DND-41 (cell line): Measurements from ENCODE around the gene ZNF860.

Experiments
- ATAC-seq: fragments of 200-7000 bp; cut with Tn5 transposase; 3 replicates; pipeline ENCODE4 v1.9.1; 2021; ENCODE audit warnings: low read depth; ENCODE audit not compliant: insufficient read depth
- DNase-seq: peaks from one replicate; pipeline ENCODE4 v3.0.0-alpha.2; 2020
- H2AFZ ChIP-seq: 2 replicates; pipeline ENCODE4 v1.6.0; 2012; ENCODE audit warnings: low read depth, low read length
- H3K27ac ChIP-seq: 2 replicates; pipeline ENCODE4 v1.5.1; 2012; ENCODE audit warnings: low read length, inconsistent platforms
- H3K27me3 ChIP-seq: fragments of 200-600 bp; sonication (generic); 2 replicates; pipeline ENCODE4 v1.6.0; 2012; ENCODE audit warnings: low read length, mild to moderate bottlenecking, inconsistent platforms; ENCODE audit not compliant: insufficient read depth, poor library complexity
- H3K36me3 ChIP-seq: 2 replicates; pipeline ENCODE4 v1.5.1; 2012; ENCODE audit warnings: low read length, inconsistent platforms; ENCODE audit not compliant: insufficient read depth
- H3K4me1 ChIP-seq: 2 replicates; pipeline ENCODE4 v1.5.1; 2012; ENCODE audit warnings: mild to moderate bottlenecking, low read length; ENCODE audit not compliant: insufficient read depth
- H3K4me2 ChIP-seq: 2 replicates; pipeline ENCODE4 v1.6.0; 2012; ENCODE audit warnings: mild to moderate bottlenecking, moderate library complexity, low read length, inconsistent platforms; ENCODE audit not compliant: insufficient read depth
- H3K4me3 ChIP-seq, 2 experiments: fragments of 200-600 bp in 1 of 2; shearing (Covaris generic) in 1 of 2; 2 replicates each; pipeline ENCODE4 v1.5.1; 2012 to 2016; ENCODE audit warnings: inconsistent platforms in 2 of 2, low read length in 2 of 2, mild to moderate bottlenecking in 2 of 2, low read depth in 1 of 2, moderate library complexity in 1 of 2
- H3K79me2 ChIP-seq: 2 replicates; pipeline ENCODE4 v1.6.0; 2012; ENCODE audit warnings: low read length, inconsistent platforms; ENCODE audit not compliant: insufficient read depth
- H3K9ac ChIP-seq: 2 replicates; pipeline ENCODE4 v1.6.0; 2012; ENCODE audit warnings: low read depth, mild to moderate bottlenecking, inconsistent platforms, low read length, moderate library complexity
- H3K9me3 ChIP-seq: 2 replicates; pipeline ENCODE4 v1.5.1; 2012; ENCODE audit warnings: low read length, moderate library complexity, mild to moderate bottlenecking, inconsistent platforms; ENCODE audit not compliant: insufficient read depth, severe bottlenecking
- H4K20me1 ChIP-seq: 2 replicates; pipeline ENCODE4 v1.6.0; 2012; ENCODE audit warnings: low read length; ENCODE audit not compliant: insufficient read depth
- CTCF ChIP-seq: IDR thresholded peaks from 2 replicates; pipeline ENCODE4 v1.5.1; 2012; ENCODE audit warnings: borderline replicate concordance, low read length, moderate library complexity, mild to moderate bottlenecking; ENCODE audit not compliant: poor library complexity, severe bottlenecking; ENCODE audit errors: extremely low read depth
- EZH2 ChIP-seq: IDR thresholded peaks from 3 replicates; pipeline ENCODE4 v1.6.1; 2012; ENCODE audit warnings: borderline replicate concordance, low read depth, mild to moderate bottlenecking, moderate library complexity, low read length, inconsistent platforms; ENCODE audit not compliant: severe bottlenecking

The ZNF860 gene

GRCh38 chr3:32018757-32019564 lies 37.4 kb downstream of the ZNF860 start:
- H2AFZ ChIP-seq: no peak overlapping the region
- H3K4me2 ChIP-seq: no peak overlapping the region
- H3K79me2 ChIP-seq: no peaks in the 10 kb centered on the region
- H4K20me1 ChIP-seq: no peaks in the 10 kb centered on the region
- no peaks in the 10 kb centered on the region for H3K36me3 ChIP-seq
- DNase-seq (no peak), ATAC-seq (peak; percentile 83)
- no peaks in the 10 kb centered on the region for H3K27me3 ChIP-seq
- TF ChIP-seq CTCF: peak; percentile 80
- no peak for TF ChIP-seq EZH2
- H3K27ac ChIP-seq: no peak overlapping the region
- H3K4me3 ChIP-seq: no peak overlapping the region
- H3K9me3 ChIP-seq: no peaks in the 10 kb centered on the region
- no peak overlapping the region for H3K9ac ChIP-seq
- no peaks in the 10 kb centered on the region for H3K4me1 ChIP-seq

GRCh38 chr3:32021155-32021554 lies 39.6 kb downstream of the ZNF860 start:
- H2AFZ ChIP-seq: no peak overlapping the region
- no peaks in the 10 kb centered on the region for H3K4me1 ChIP-seq
- ATAC-seq (no peak), DNase-seq (no peak)
- no peak overlapping the region for H3K27ac ChIP-seq
- no peak for TF ChIP-seq CTCF
- TF ChIP-seq EZH2: no peak
- no peaks in the 10 kb centered on the region for H4K20me1 ChIP-seq
- H3K27me3 ChIP-seq: no peaks in the 10 kb centered on the region
- H3K36me3 ChIP-seq: no peaks in the 10 kb centered on the region
- no peak overlapping the region for H3K4me2 ChIP-seq
- H3K4me3 ChIP-seq: no peak overlapping the region
- H3K79me2 ChIP-seq: no peaks in the 10 kb centered on the region
- no peak overlapping the region for H3K9ac ChIP-seq
- no peaks in the 10 kb centered on the region for H3K9me3 ChIP-seq

GRCh38 chr3:32021748-32022147 lies 40.2 kb downstream of the ZNF860 start:
- no peaks in the 10 kb centered on the region for H3K27me3 ChIP-seq
- ATAC-seq (no peak), DNase-seq (no peak)
- H3K4me1 ChIP-seq: no peaks in the 10 kb centered on the region
- no peaks in the 10 kb centered on the region for H4K20me1 ChIP-seq
- no peak overlapping the region for H3K27ac ChIP-seq
- H2AFZ ChIP-seq: no peak overlapping the region
- H3K9ac ChIP-seq: no peak overlapping the region
- no peaks in the 10 kb centered on the region for H3K79me2 ChIP-seq
- no peak overlapping the region for H3K4me3 ChIP-seq
- no peak overlapping the region for H3K4me2 ChIP-seq
- TF ChIP-seq EZH2 (no peak), CTCF (no peak)
- H3K9me3 ChIP-seq: no peaks in the 10 kb centered on the region
- no peaks in the 10 kb centered on the region for H3K36me3 ChIP-seq
